CD4-positive, CD25-positive, alpha-beta regulatory T cell (primary cell): Measurements from ENCODE around the gene FOXR2. TPM values are rescaled to one million over a fixed set of nuclear protein-coding genes. Genes with fewer than 3 reads are reported as not detected.
A peak's percentile ranks its signal among the peaks of the same experiment; 100 is the strongest.

Experiments
- ATAC-seq, 2 donors: fragments of 150-1000 bp; cut with Tn5 transposase; one replicate each; pipeline ENCODE4 v1.10.0; 2021; ENCODE audit warnings: low read depth in 2 of 2, moderate number of reproducible peaks in 2 of 2, moderate library complexity in 1 of 2
- DNase-seq, 3 donors: peaks; one replicate each; pipeline versions ENCODE4 v3.0.0 to v3.0.0-alpha.2; 2012 to 2022; ENCODE audit warnings: mixed read lengths in 1 of 3
- H3K27ac ChIP-seq: one replicate; pipeline ENCODE4 v1.7.0; 2013; ENCODE audit warnings: mild to moderate bottlenecking, low read length; ENCODE audit not compliant: insufficient read depth, poor library complexity, severe bottlenecking
- H3K27me3 ChIP-seq: one replicate; pipeline ENCODE4 v1.7.0; 2013; ENCODE audit warnings: low read length; ENCODE audit not compliant: control insufficient read depth, insufficient read depth
- H3K36me3 ChIP-seq: one replicate; pipeline ENCODE4 v1.7.0; 2013; ENCODE audit warnings: mild to moderate bottlenecking, low read length, moderate library complexity; ENCODE audit not compliant: control insufficient read depth, insufficient read depth
- H3K4me1 ChIP-seq: 2 replicates; pipeline ENCODE4 v1.7.0; 2013; ENCODE audit warnings: mild to moderate bottlenecking, low read length; ENCODE audit not compliant: insufficient read depth, control insufficient read depth, poor library complexity, severe bottlenecking
- H3K4me3 ChIP-seq: one replicate; pipeline ENCODE4 v1.7.0; 2013; ENCODE audit warnings: low read depth, mild to moderate bottlenecking, low read length, moderate library complexity
- H3K9me3 ChIP-seq, 2 experiments: 1 replicate in 1 of 2; 2 replicates in 1 of 2; pipeline ENCODE4 v1.7.0; 2013; ENCODE audit warnings: low read length in 2 of 2, mild to moderate bottlenecking in 1 of 2, moderate library complexity in 1 of 2; ENCODE audit not compliant: control insufficient read depth in 2 of 2
- H3K27ac Mint-ChIP-seq, 3 donors: one replicate each; pipeline ENCODE4 v1.8.0; 2020 to 2022; ENCODE audit warnings: mild to moderate bottlenecking in 3 of 3, mixed read lengths in 3 of 3, moderate library complexity in 2 of 3
- H3K27me3 Mint-ChIP-seq: one replicate; pipeline ENCODE4 v1.8.0; 2022; ENCODE audit warnings: mild to moderate bottlenecking, mixed read lengths
- H3K36me3 Mint-ChIP-seq: one replicate; pipeline ENCODE4 v1.8.0; 2020; ENCODE audit warnings: mixed read lengths
- H3K4me1 Mint-ChIP-seq, 4 donors: one replicate each; pipeline ENCODE4 v1.8.0; 2020 to 2022; ENCODE audit warnings: mixed read lengths in 4 of 4, mild to moderate bottlenecking in 1 of 4
- H3K4me3 Mint-ChIP-seq, 4 donors: one replicate each; pipeline ENCODE4 v1.8.0; 2020 to 2022; ENCODE audit warnings: mild to moderate bottlenecking in 4 of 4, mixed read lengths in 4 of 4, moderate library complexity in 3 of 4
- H3K9me3 Mint-ChIP-seq, 7 donors: one replicate each; pipeline ENCODE4 v1.8.0; 2020 to 2022; ENCODE audit warnings: mixed read lengths in 7 of 7, mild to moderate bottlenecking in 3 of 7, moderate library complexity in 2 of 7
- polyA plus RNA-seq, 4 donors: library from polyadenylated mRNA; unstranded; fragments of 300-500 nt; fragmentation: Illumina TruSeq; gene quantifications; one replicate each; pipeline ENCODE4 v1.2.3, GENCODE V29; 2021
- total RNA-seq: library from RNA; stranded (reverse); gene quantifications from one replicate; pipeline ENCODE4 v1.2.3, GENCODE V29; 2022

The FOXR2 gene
- total and polyA plus RNA-seq, 5 donors from 2014 or later, result not detected

GRCh38 chrX:55636109-55636508 lies 12.9 kb downstream of the FOXR2 start:
- Histone ChIP-seq H3K36me3 (no peaks in the 10 kb centered on the region), H3K27ac (no peak overlapping the region), H3K27me3 (no peaks in the 10 kb centered on the region), H3K9me3 (no peaks in the 10 kb centered on the region), H3K4me3 (no peak overlapping the region), H3K4me1 (no peaks in the 10 kb centered on the region)
- no peaks in the 10 kb centered on the region for H3K27me3 Mint-ChIP-seq
- H3K27ac Mint-ChIP-seq, result no peak overlapping the region
- H3K9me3 Mint-ChIP-seq, result no peaks in the 10 kb centered on the region
- DNase-seq (no peak), ATAC-seq (no peak)
- peaks cover 0 to 6% (median 0%) of the 10 kb centered on the region in 4 donors for H3K4me1 Mint-ChIP-seq
- no peak overlapping the region for H3K4me3 Mint-ChIP-seq
- H3K36me3 Mint-ChIP-seq, result no peaks in the 10 kb centered on the region

GRCh38 chrX:55638933-55639332 lies 15.7 kb downstream of the FOXR2 start:
- ATAC-seq, result no peak
- no peak for DNase-seq
- Mint-ChIP-seq H3K27me3 (no peaks in the 10 kb centered on the region), H3K27ac (no peak overlapping the region), H3K9me3 (no peaks in the 10 kb centered on the region), H3K36me3 (no peaks in the 10 kb centered on the region), H3K4me3 (no peak overlapping the region), H3K4me1 (no peaks in the 10 kb centered on the region)
- H3K27me3 ChIP-seq, result no peaks in the 10 kb centered on the region
- no peak overlapping the region for H3K27ac ChIP-seq
- no peaks in the 10 kb centered on the region for H3K4me1 ChIP-seq
- H3K9me3 ChIP-seq, result no peaks in the 10 kb centered on the region
- no peak overlapping the region for H3K4me3 ChIP-seq
- H3K36me3 ChIP-seq, result no peaks in the 10 kb centered on the region

GRCh38 chrX:55640854-55641253 lies 17.7 kb downstream of the FOXR2 start:
- H3K4me1 ChIP-seq, result no peaks in the 10 kb centered on the region
- H3K27me3 Mint-ChIP-seq, result no peaks in the 10 kb centered on the region
- no peaks in the 10 kb centered on the region for H3K9me3 ChIP-seq
- ATAC-seq, result no peak
- no peaks in the 10 kb centered on the region for H3K36me3 ChIP-seq
- H3K4me3 Mint-ChIP-seq, result no peak overlapping the region
- DNase-seq, result no peak
- no peaks in the 10 kb centered on the region for H3K9me3 Mint-ChIP-seq
- H3K27ac Mint-ChIP-seq, result no peak overlapping the region
- no peaks in the 10 kb centered on the region for H3K4me1 Mint-ChIP-seq
- H3K27me3 ChIP-seq, result no peaks in the 10 kb centered on the region
- no peak overlapping the region for H3K4me3 ChIP-seq
- H3K27ac ChIP-seq, result no peak overlapping the region
- no peaks in the 10 kb centered on the region for H3K36me3 Mint-ChIP-seq

- no peak for ATAC-seq
Observed at GRCh38 chrX:55648434-55648833, 25.2 kb downstream of the FOXR2 start.

GRCh38 chrX:55659931-55660330 lies 36.7 kb downstream of the FOXR2 start:
- ATAC-seq (no peak), DNase-seq (no peak)
- Histone ChIP-seq H3K27ac (no peak overlapping the region), H3K36me3 (no peaks in the 10 kb centered on the region), H3K27me3 (no peaks in the 10 kb centered on the region), H3K4me1 (no peaks in the 10 kb centered on the region), H3K4me3 (no peak overlapping the region), H3K9me3 (no peaks in the 10 kb centered on the region)
- H3K9me3 Mint-ChIP-seq, result peaks cover 0 to 3% (median 0%) of the 10 kb centered on the region in 7 donors
- H3K27ac Mint-ChIP-seq, result peak overlapping the region in 1 of 3 donors; percentile 74
- no peaks in the 10 kb centered on the region for H3K27me3 Mint-ChIP-seq
- no peaks in the 10 kb centered on the region for H3K4me1 Mint-ChIP-seq
- H3K36me3 Mint-ChIP-seq, result no peaks in the 10 kb centered on the region
- H3K4me3 Mint-ChIP-seq, result no peak overlapping the region

More at GRCh38 chrX:55648434-55648833, 25.2 kb downstream of the FOXR2 start:
- no peaks in the 10 kb centered on the region for H3K4me1 Mint-ChIP-seq
- no peaks in the 10 kb centered on the region for H3K4me1 ChIP-seq
- H3K27me3 ChIP-seq, result no peaks in the 10 kb centered on the region
- no peaks in the 10 kb centered on the region for H3K36me3 Mint-ChIP-seq
- no peak overlapping the region for H3K4me3 ChIP-seq
- no peak overlapping the region for H3K27ac ChIP-seq
- H3K9me3 Mint-ChIP-seq, result no peaks in the 10 kb centered on the region
- no peaks in the 10 kb centered on the region for H3K9me3 ChIP-seq
- H3K4me3 Mint-ChIP-seq, result no peak overlapping the region
- H3K36me3 ChIP-seq, result no peaks in the 10 kb centered on the region
- DNase-seq, result no peak
- H3K27me3 Mint-ChIP-seq, result no peaks in the 10 kb centered on the region
- H3K27ac Mint-ChIP-seq, result no peak overlapping the region

GRCh38 chrX:55663584-55663983 lies 40.4 kb downstream of the FOXR2 start:
- DNase-seq, result no peak
- H3K27ac ChIP-seq, result no peak overlapping the region
- no peaks in the 10 kb centered on the region for H3K36me3 Mint-ChIP-seq
- no peaks in the 10 kb centered on the region for H3K27me3 Mint-ChIP-seq
- H3K36me3 ChIP-seq, result no peaks in the 10 kb centered on the region
- peak overlapping the region in 1 of 3 donors; percentile 57 for H3K27ac Mint-ChIP-seq
- peaks cover 0 to 2% of the 10 kb centered on the region in 2 experiments for H3K9me3 ChIP-seq
- H3K4me1 ChIP-seq, result no peaks in the 10 kb centered on the region
- H3K4me3 Mint-ChIP-seq, result no peak overlapping the region
- peaks cover 0 to 7% (median 0%) of the 10 kb centered on the region in 7 donors for H3K9me3 Mint-ChIP-seq
- no peaks in the 10 kb centered on the region for H3K4me1 Mint-ChIP-seq
- no peak overlapping the region for H3K4me3 ChIP-seq
- ATAC-seq, result no peak
- H3K27me3 ChIP-seq, result no peaks in the 10 kb centered on the region

- no peak overlapping the region for H3K27ac ChIP-seq
- no peak overlapping the region for H3K4me3 ChIP-seq
- DNase-seq (no peak), ATAC-seq (no peak)
- H3K4me3 Mint-ChIP-seq, result no peak overlapping the region
- H3K9me3 ChIP-seq, result peaks cover 0 to 2% of the 10 kb centered on the region in 2 experiments
- H3K27ac Mint-ChIP-seq, result no peak overlapping the region
- no peaks in the 10 kb centered on the region for H3K36me3 ChIP-seq
- H3K27me3 ChIP-seq, result no peaks in the 10 kb centered on the region
- no peaks in the 10 kb centered on the region for H3K4me1 ChIP-seq
- no peaks in the 10 kb centered on the region for H3K36me3 Mint-ChIP-seq
- no peaks in the 10 kb centered on the region for H3K4me1 Mint-ChIP-seq
- no peaks in the 10 kb centered on the region for H3K27me3 Mint-ChIP-seq
- H3K9me3 Mint-ChIP-seq, result peaks cover 0 to 19% (median 2%) of the 10 kb centered on the region in 7 donors
Observed at GRCh38 chrX:55668084-55668483, 44.9 kb downstream of the FOXR2 start.
